Activated T-helper 17 cell treated with anti-CD3 and anti-CD28 coated beads, Interleukin-2, amount 50 U/mL, for 72 hours (primary cell): Measurements from ENCODE around the gene TNKS1BP1. TPM values are rescaled to one million over a fixed set of nuclear protein-coding genes. Genes with fewer than 3 reads are reported as not detected.
"Not testable (repeated sequence)": the region's sequence is repeated elsewhere in the genome, so short reads cannot be mapped to it uniquely, and the experiment has no call there.

Source experiments
- ATAC-seq: fragments of 150-1000 bp; cut with Tn5 transposase; replicated peaks from 2 replicates; pipeline ENCODE4 v1.10.0; 2021; ENCODE audit warnings: mild to moderate bottlenecking, moderate library complexity
- H3K27ac Mint-ChIP-seq: one replicate; pipeline ENCODE4 v1.8.0; 2022; ENCODE audit warnings: mixed read lengths
- H3K27me3 Mint-ChIP-seq: one replicate; pipeline ENCODE4 v1.8.0; 2022; ENCODE audit warnings: mixed read lengths
- H3K36me3 Mint-ChIP-seq: one replicate; pipeline ENCODE4 v1.8.0; 2022; ENCODE audit warnings: low read depth, mild to moderate bottlenecking, mixed read lengths
- H3K4me1 Mint-ChIP-seq: one replicate; pipeline ENCODE4 v1.8.0; 2022; ENCODE audit warnings: mixed read lengths
- H3K4me3 Mint-ChIP-seq: one replicate; pipeline ENCODE4 v1.8.0; 2022; ENCODE audit warnings: mild to moderate bottlenecking, mixed read lengths
- H3K9me3 Mint-ChIP-seq: one replicate; pipeline ENCODE4 v1.8.0; 2022; ENCODE audit warnings: mixed read lengths
- total RNA-seq, 2 donors: library from RNA; stranded (reverse); gene quantifications; one replicate each; pipeline ENCODE4 v1.2.3, GENCODE V29; 2022

The TNKS1BP1 gene
- total RNA-seq, 2 donors from 2014 or later, result 4.1 to 13.6 TPM

DNA sequence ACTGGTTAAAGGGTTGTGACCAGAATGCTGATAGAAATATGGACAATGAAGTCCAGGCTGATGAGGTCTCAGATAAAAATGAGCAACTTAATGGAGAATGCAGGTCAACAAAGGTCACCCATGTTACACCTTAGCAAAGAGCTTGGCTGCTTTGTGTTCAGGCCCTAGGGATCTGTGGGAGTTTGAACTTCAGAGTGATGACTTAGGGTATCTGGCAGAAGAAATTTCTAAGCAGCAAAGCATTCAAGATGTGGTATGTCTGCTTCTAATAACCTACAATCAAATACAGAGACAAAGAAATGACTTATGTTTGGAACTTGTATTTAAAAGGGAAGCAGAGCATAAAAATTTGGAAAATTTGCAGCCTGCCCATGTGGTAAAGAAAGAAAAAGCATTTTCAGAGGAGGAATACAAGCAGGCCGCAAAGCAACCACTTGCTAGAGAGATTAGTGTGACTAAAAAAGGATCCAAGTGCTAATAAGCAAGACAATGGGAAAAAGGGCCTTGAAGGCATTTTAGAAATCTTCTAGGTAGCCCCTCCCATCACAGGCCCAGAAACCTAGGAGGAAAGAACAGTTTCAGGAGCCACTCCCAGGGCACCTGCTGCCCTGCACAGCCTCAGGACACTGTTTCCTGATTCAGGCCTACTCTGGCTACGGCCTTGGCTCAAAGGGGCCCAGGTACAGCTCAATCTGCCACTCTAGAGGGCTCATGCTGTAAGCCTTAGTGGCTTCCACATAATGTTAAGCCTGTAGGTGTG is 41.3 kb downstream of the TNKS1BP1 start:
- no peak overlapping the region for H3K4me3 Mint-ChIP-seq
- no peaks in the 10 kb centered on the region for H3K9me3 Mint-ChIP-seq
- no peak for ATAC-seq
- H3K4me1 Mint-ChIP-seq, result no peaks in the 10 kb centered on the region
- H3K27ac Mint-ChIP-seq, result no peak overlapping the region
- H3K36me3 Mint-ChIP-seq, result no peaks in the 10 kb centered on the region
- H3K27me3 Mint-ChIP-seq, result peaks cover 14% of the 10 kb centered on the region

DNA sequence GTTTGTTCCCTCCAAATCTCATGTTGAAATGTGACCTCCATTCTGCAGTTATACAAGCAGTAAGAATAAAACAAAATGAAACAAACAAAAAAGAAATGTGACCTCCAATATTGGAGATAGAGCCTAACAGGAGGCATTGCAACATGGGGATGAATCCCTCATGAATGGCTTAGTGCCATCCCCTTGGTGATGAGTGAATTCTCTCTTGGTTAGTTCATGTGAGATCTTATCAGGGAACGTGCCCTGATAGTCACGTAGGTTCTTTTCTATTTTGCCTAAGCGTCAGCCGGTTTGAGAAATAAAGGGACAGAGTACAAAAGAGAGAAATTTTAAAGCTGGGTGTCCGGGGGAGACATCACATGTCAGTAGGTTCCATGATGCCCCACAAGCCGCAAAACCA is 43.2 kb downstream of the TNKS1BP1 start:
- not testable (repeated sequence) for H3K36me3 Mint-ChIP-seq, H3K4me3 Mint-ChIP-seq, H3K27ac Mint-ChIP-seq, ATAC-seq, H3K9me3 Mint-ChIP-seq, H3K4me1 Mint-ChIP-seq
- H3K27me3 Mint-ChIP-seq, result peaks cover 15% of the 10 kb centered on the region

GRCh38 chr11:57279116-57279515 is 45.6 kb downstream of the TNKS1BP1 start:
- Mint-ChIP-seq H3K9me3 (no peaks in the 10 kb centered on the region), H3K27ac (no peak overlapping the region), H3K27me3 (peaks cover 27% of the 10 kb centered on the region), H3K4me3 (no peak overlapping the region), H3K4me1 (no peaks in the 10 kb centered on the region), H3K36me3 (no peaks in the 10 kb centered on the region)
- no peak for ATAC-seq

GRCh38 chr11:57278721-57279095 is 46.0 kb downstream of the TNKS1BP1 start:
- peaks cover 27% of the 10 kb centered on the region for H3K27me3 Mint-ChIP-seq
- no peak overlapping the region for H3K27ac Mint-ChIP-seq
- no peaks in the 10 kb centered on the region for H3K4me1 Mint-ChIP-seq
- H3K36me3 Mint-ChIP-seq, result no peaks in the 10 kb centered on the region
- no peak overlapping the region for H3K4me3 Mint-ChIP-seq
- ATAC-seq, result no peak
- H3K9me3 Mint-ChIP-seq, result no peaks in the 10 kb centered on the region

DNA sequence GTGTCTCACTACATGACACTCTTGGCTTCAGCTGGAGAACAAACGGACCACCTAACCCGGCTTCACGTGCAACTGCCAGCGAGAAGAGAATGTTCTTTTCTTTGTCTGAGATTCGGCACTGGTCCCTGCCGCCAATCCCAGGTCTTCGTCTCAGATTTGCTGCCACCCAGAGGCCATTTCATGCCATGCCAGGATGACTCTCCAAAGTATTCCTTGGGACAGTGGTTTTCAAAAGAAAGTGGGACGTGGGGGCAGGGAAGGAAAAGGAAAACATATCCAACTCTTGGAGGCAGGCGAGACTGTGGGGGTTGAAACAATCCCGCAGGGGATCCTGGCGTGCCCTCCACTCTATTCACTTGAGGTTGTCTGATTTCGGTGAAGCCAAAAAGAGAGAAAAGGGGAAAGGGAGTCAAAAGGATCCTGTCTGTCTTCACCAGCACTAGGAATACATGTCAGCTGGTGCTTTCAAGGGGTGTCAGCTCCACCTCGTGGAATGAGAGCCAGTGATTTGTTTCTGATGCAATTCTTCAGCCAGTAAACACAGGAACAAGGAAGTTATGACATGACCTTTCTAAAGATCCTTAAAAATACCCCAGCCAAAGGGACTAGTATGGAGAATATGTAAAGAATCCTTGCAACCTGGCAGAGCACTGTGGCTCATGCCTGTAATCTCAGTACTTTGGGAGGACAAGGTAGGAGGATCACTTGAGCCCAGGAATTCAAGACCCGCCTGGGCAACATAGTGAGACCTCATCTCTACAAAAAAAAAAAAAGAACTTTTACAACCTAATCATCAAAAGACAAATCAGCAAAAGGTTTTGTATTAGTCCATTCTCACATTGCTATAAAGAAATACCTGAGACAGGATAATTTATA is 46.7 kb downstream of the TNKS1BP1 start:
- no peaks in the 10 kb centered on the region for H3K4me1 Mint-ChIP-seq

GRCh38 chr11:57276971-57277675 is 47.6 kb downstream of the TNKS1BP1 start:
- Mint-ChIP-seq H3K4me3 (no peak overlapping the region), H3K27ac (no peak overlapping the region), H3K9me3 (peaks cover 6% of the 10 kb centered on the region), H3K4me1 (no peaks in the 10 kb centered on the region), H3K27me3 (peaks cover 33% of the 10 kb centered on the region), H3K36me3 (no peaks in the 10 kb centered on the region)
- ATAC-seq, result no peak

More for the DNA sequence above, 46.7 kb downstream of the TNKS1BP1 start:
- no peak overlapping the region for H3K4me3 Mint-ChIP-seq
- ATAC-seq, result no peak
- H3K36me3 Mint-ChIP-seq, result no peaks in the 10 kb centered on the region
- H3K27me3 Mint-ChIP-seq, result peaks cover 30% of the 10 kb centered on the region
- H3K27ac Mint-ChIP-seq, result no peak overlapping the region
- peaks cover 4% of the 10 kb centered on the region for H3K9me3 Mint-ChIP-seq

DNA sequence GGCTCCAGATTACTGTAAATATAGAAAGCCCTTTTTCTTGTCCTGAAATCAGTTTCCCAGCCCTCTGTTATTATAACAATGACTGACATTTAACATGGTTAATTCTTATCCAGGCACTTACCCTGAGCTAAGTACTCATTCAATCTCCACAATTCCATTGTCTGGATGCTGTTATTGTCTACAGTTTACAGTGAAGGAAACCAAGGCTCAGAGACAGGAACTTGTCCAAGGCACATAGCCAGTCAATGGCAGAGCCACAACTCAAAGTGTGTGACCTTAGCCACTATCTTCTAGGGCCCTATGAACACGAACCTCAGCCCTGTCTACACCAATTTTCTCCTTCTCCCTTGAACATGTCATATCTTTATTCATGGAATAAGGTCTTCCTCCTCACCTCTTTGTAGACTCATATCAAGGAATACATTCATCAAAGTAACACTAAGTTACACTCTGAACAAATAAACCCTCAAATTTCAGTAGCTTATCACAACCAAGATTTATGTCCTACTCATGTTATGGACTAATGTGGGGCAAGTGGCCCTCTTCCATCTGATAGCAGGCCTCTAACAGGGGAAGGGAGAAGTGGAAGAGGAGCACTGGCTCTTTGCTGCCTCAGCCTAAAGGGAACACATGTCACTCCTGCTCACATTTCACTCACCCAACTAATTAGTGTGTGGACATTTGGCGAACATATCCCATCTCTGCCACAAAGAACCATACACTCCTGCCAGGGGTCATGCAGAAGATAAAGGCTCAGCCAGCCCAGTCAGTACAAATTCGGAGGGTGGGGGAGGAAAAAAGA is 48.4 kb downstream of the TNKS1BP1 start:
- ATAC-seq, result no peak
- H3K4me1 Mint-ChIP-seq, result no peaks in the 10 kb centered on the region
- H3K4me3 Mint-ChIP-seq, result no peak overlapping the region
- peaks cover 37% of the 10 kb centered on the region for H3K27me3 Mint-ChIP-seq
- peaks cover 6% of the 10 kb centered on the region for H3K9me3 Mint-ChIP-seq
- no peaks in the 10 kb centered on the region for H3K36me3 Mint-ChIP-seq
- no peak overlapping the region for H3K27ac Mint-ChIP-seq

GRCh38 chr11:57275582-57275981 is 49.2 kb downstream of the TNKS1BP1 start:
- peaks cover 6% of the 10 kb centered on the region for H3K9me3 Mint-ChIP-seq
- H3K4me1 Mint-ChIP-seq, result no peaks in the 10 kb centered on the region
- H3K4me3 Mint-ChIP-seq, result no peak overlapping the region
- no peak overlapping the region for H3K27ac Mint-ChIP-seq
- H3K36me3 Mint-ChIP-seq, result no peaks in the 10 kb centered on the region
- ATAC-seq, result no peak
- peaks cover 37% of the 10 kb centered on the region for H3K27me3 Mint-ChIP-seq

GRCh38 chr11:57274904-57275498 is 49.8 kb downstream of the TNKS1BP1 start:
- H3K4me1 Mint-ChIP-seq, result no peaks in the 10 kb centered on the region
- H3K9me3 Mint-ChIP-seq, result peaks cover 6% of the 10 kb centered on the region
- no peak overlapping the region for H3K27ac Mint-ChIP-seq
- ATAC-seq, result no peak
- H3K27me3 Mint-ChIP-seq, result peaks cover 37% of the 10 kb centered on the region
- H3K36me3 Mint-ChIP-seq, result no peaks in the 10 kb centered on the region
- no peak overlapping the region for H3K4me3 Mint-ChIP-seq

DNA sequence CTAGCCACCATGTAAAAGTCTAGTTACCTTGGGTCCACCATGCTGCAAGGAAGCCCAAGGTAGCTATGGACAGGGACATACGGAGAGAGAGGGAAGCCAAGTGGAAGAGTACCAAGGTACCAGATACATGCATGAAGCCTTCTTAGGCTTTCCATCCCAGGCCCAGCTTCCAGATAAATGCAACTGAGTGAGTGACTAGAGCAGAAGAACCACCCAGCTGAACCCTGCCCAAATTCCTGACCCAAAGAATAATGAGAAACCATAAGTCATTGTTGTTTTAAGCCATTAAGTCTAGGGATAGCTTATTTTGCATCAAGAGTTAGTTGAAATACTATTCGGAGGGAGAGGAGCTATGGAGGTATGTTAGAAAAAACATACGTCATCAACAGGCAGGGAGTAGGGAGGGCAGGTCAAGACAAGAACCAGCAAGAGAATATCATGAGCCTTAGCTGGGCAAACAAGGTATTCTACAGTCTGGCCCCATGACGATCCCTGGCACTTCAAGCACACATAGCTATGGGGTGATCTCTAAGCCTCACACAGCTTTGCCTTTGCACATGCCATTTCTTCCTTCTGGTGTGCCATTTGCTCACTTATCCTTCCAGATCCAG is 51.2 kb downstream of the TNKS1BP1 start:
- no peak for ATAC-seq
- H3K27me3 Mint-ChIP-seq, result peaks cover 29% of the 10 kb centered on the region
- peaks cover 6% of the 10 kb centered on the region for H3K9me3 Mint-ChIP-seq
- no peak overlapping the region for H3K27ac Mint-ChIP-seq
- H3K4me1 Mint-ChIP-seq, result no peaks in the 10 kb centered on the region
- no peak overlapping the region for H3K4me3 Mint-ChIP-seq
- no peaks in the 10 kb centered on the region for H3K36me3 Mint-ChIP-seq

DNA sequence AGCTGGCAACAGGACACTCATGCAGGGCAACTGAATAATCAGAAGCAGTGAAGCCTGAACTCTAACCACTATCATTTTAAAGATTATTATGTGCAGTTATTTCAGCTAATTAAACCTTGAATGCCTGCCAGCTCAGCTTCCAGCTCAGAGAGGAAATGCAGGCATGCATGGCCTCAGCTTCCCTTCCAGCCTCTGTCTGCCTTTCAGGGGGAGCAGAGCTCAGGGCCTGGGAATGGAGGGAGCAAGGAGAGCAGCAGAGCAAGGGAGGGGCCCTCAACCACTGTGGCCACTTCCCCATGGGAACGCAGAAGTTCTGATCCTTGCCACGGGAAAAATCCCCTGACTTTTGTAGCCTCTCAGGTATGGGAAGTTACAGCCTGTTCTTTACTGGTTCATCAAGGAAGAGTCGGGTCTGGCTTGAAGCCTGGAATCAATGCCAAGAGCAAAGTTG is 55.2 kb downstream of the TNKS1BP1 start:
- Mint-ChIP-seq H3K9me3 (peaks cover 6% of the 10 kb centered on the region), H3K27ac (no peak overlapping the region), H3K27me3 (peaks cover 11% of the 10 kb centered on the region), H3K36me3 (no peaks in the 10 kb centered on the region), H3K4me1 (no peaks in the 10 kb centered on the region), H3K4me3 (no peak overlapping the region)
- ATAC-seq, result no peak

GRCh38 chr11:57266157-57266556 is 58.6 kb downstream of the TNKS1BP1 start:
- no peak for ATAC-seq
- Mint-ChIP-seq H3K27ac (no peak overlapping the region), H3K27me3 (peaks cover 16% of the 10 kb centered on the region), H3K9me3 (no peaks in the 10 kb centered on the region), H3K36me3 (no peaks in the 10 kb centered on the region), H3K4me1 (no peaks in the 10 kb centered on the region), H3K4me3 (no peak overlapping the region)

DNA sequence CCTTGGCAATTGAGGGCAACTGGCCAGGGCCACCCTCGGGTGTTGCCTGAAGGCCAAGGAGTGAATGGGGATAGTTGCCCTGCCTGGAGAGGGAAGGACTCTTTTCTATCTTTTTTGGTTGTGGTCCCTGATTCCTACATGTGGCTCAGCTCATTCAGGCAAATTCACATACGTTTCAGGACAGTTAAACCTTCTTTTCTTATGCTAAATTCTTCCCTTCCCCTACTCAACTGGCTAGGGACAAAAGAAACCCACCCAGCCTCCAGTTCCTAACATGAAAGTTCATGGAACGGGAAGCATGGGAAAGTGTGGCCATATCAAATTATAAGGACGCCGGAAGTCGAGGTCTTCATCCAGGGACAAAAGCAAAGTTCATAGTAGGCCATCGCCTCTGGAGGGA is 61.4 kb downstream of the TNKS1BP1 start:
- Mint-ChIP-seq H3K27me3 (peaks cover 16% of the 10 kb centered on the region), H3K36me3 (no peaks in the 10 kb centered on the region), H3K4me3 (no peak overlapping the region), H3K27ac (no peak overlapping the region), H3K9me3 (no peaks in the 10 kb centered on the region), H3K4me1 (no peaks in the 10 kb centered on the region)
- ATAC-seq, result no peak
